GM21786 (cell line): Measurements from ENCODE around the gene FRY.

Experiments used
- ATAC-seq: cut with Tn5 transposase; IDR thresholded peaks from one replicate; pipeline ENCODE4 v1.9.1; 2021; ENCODE audit not compliant: unreplicated experiment

Gene FRY

GRCh38 chr13:32016119-32016518, 15.5 kb upstream of the FRY start:
- no peak for ATAC-seq

GRCh38 chr13:32016631-32017030, 14.9 kb upstream of the FRY start:
- ATAC-seq: no peak

GRCh38 chr13:32017474-32017873, 14.1 kb upstream of the FRY start:
- no peak for ATAC-seq

- ATAC-seq: peak; percentile 84
These were observed 11.9 kb upstream of the FRY start for GRCh38 chr13:32019612-32020233.

- ATAC-seq: no peak
These were observed 9.8 kb upstream of the FRY start for GRCh38 chr13:32021785-32022184.

- ATAC-seq: no peak
These were observed 9.3 kb upstream of the FRY start for GRCh38 chr13:32022311-32022710.

GRCh38 chr13:32023096-32023495, 8.5 kb upstream of the FRY start:
- no peak for ATAC-seq

GRCh38 chr13:32023698-32024097, 7.9 kb upstream of the FRY start:
- ATAC-seq: no peak

- ATAC-seq: no peak
These were observed 6.8 kb upstream of the FRY start for GRCh38 chr13:32024750-32025149.

GRCh38 chr13:32025730-32026129, 5.8 kb upstream of the FRY start:
- ATAC-seq: no peak

- no peak for ATAC-seq
These were observed 5.0 kb upstream of the FRY start for GRCh38 chr13:32026623-32027022.

- no peak for ATAC-seq
These were observed 2.9 kb upstream of the FRY start for GRCh38 chr13:32028711-32029110.

GRCh38 chr13:32029684-32030083, 1.9 kb upstream of the FRY start:
- no peak for ATAC-seq

- ATAC-seq: no peak
These were observed 319 bp downstream of the FRY start for GRCh38 chr13:32031815-32032370.

GRCh38 chr13:32032759-32033158, 1.2 kb downstream of the FRY start:
- no peak for ATAC-seq

GRCh38 chr13:32033744-32034143, 2.2 kb downstream of the FRY start:
- no peak for ATAC-seq

- no peak for ATAC-seq
These were observed 4.1 kb downstream of the FRY start for GRCh38 chr13:32035716-32036115.

- no peak for ATAC-seq
These were observed 4.6 kb downstream of the FRY start for GRCh38 chr13:32036126-32036695.

GRCh38 chr13:32036757-32037156, 5.2 kb downstream of the FRY start:
- no peak for ATAC-seq

- ATAC-seq: no peak
These were observed 5.9 kb downstream of the FRY start for GRCh38 chr13:32037471-32037870.

GRCh38 chr13:32038343-32038742, 6.8 kb downstream of the FRY start:
- ATAC-seq: no peak

GRCh38 chr13:32039056-32039455, 7.5 kb downstream of the FRY start:
- ATAC-seq: no peak

GRCh38 chr13:32039528-32039927, 8.0 kb downstream of the FRY start:
- ATAC-seq: no peak
